ENCODE results near the gene C19orf47. TPM values are rescaled to one million over a fixed set of nuclear protein-coding genes. Genes with fewer than 3 reads are reported as not detected.

The C19orf47 gene
- total and polyA plus RNA-seq, 8 donors: 3.7 to 10.0 (median 5.7) TPM

DNA sequence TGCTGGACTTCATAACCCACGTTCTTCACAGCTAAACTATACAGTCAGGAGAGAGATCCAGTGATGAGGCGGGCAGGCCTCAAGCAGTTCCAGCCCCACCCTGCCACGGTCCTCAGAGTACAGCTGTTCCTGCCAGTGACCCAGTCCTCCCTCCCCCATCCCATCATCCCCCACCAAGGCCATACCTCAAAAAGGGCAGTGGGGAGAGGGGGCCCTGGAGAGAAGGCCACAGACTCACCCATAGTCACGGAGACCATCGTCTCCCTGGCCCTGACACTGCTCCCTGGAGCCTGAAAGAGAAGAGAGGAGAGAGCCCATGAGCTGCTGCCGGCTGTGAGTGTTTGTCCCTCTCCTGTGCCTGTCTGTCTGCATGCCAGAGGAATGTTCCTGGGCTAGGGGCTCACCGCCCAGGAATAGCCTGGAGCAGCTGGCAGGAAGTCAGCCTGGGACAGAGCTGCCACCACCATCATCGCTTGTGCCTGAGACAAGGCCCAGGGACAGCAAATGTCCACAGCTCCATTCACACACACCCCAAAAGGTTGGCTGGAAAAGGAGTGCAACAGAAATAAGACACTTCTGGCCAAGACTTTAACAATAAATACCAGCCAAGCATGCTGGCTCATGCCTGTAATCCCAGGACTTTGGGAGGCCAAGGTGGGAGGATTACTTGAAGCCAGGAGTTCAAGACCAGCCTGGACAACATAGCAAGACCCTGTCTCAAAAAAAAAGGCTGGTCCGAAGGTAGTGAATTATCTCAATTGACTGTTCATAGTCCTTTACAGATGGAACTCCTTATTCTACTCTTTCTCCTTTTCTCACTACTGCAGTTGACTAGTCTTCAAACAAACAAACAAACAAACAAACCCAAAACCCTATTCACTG, 6.4 kb downstream of the C19orf47 start:
- H3K4me1 ChIP-seq: peaks cover 0 to 1% (median 0%) of the 10 kb centered on the region in 3 donors
- no peak overlapping the region for H3K27ac ChIP-seq
- FAIRE-seq (no peak), DNase-seq (no peak), ATAC-seq (no peak)
- intact Hi-C loops (cut with DNase I): no loop called here
- no peaks in the 10 kb centered on the region for H3K27me3 ChIP-seq
- H3K4me3 ChIP-seq: no peak overlapping the region
- 79 to 83% methylated on average over 9 of the region's 9 CpGs for WGBS, 2 donors
- peaks cover 0 to 4% (median 0%) of the 10 kb centered on the region in 3 donors for H3K36me3 ChIP-seq
- no peaks in the 10 kb centered on the region for H3K9me3 ChIP-seq
- TF ChIP-seq, protein P1, sequence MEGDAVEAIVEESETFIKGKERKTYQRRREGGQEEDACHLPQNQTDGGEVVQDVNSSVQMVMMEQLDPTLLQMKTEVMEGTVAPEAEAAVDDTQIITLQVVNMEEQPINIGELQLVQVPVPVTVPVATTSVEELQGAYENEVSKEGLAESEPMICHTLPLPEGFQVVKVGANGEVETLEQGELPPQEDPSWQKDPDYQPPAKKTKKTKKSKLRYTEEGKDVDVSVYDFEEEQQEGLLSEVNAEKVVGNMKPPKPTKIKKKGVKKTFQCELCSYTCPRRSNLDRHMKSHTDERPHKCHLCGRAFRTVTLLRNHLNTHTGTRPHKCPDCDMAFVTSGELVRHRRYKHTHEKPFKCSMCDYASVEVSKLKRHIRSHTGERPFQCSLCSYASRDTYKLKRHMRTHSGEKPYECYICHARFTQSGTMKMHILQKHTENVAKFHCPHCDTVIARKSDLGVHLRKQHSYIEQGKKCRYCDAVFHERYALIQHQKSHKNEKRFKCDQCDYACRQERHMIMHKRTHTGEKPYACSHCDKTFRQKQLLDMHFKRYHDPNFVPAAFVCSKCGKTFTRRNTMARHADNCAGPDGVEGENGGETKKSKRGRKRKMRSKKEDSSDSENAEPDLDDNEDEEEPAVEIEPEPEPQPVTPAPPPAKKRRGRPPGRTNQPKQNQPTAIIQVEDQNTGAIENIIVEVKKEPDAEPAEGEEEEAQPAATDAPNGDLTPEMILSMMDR (IDR thresholded peaks at IDR 0.05): no peak

DNA sequence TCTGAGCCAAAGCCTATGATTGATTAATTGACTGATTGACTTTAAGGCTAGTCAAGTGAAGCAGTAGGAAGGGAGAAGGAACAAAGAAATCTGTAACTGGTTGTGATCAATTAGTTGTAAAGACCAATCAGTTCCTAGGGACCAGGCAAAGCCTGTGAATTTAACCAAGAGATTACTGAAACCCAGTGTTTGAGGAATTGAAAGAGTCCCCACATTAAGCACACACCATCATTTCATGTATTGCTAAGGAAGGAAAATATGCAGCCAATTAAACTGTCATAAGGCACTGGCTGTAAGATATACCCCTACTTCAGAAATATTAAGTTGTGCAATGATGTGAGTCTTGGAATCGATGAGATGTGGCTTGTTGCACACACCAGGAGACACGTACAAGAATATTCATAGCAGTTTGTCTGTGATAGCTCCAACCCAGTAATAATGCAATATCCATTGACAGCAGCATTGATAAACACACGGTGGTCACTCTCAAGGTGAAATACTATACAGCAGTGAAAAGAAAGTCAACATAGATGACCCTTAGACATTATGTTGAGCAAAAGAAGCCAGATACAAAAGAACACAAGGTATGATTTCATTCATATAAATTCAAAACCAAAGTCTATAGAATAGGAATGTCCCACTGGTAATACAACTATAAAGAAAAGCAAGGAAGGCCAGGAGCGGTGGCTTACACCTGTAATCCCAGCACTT, 9.0 kb downstream of the C19orf47 start:
- Histone ChIP-seq H3K27ac (no peak overlapping the region), H3K27me3 (no peaks in the 10 kb centered on the region), H3K4me3 (no peak overlapping the region), H3K36me3 (peaks cover 0 to 7% (median 0%) of the 10 kb centered on the region in 3 donors), H3K4me1 (no peaks in the 10 kb centered on the region), H3K9me3 (no peaks in the 10 kb centered on the region)
- intact Hi-C loops (cut with DNase I): no loop called here
- ATAC-seq (no peak), FAIRE-seq (no peak), DNase-seq (no peak)
- 91 to 99% methylated on average over 4 of the region's 4 CpGs for WGBS, 2 donors
- TF ChIP-seq, protein P1 (IDR thresholded peaks at IDR 0.05): no peak

DNA sequence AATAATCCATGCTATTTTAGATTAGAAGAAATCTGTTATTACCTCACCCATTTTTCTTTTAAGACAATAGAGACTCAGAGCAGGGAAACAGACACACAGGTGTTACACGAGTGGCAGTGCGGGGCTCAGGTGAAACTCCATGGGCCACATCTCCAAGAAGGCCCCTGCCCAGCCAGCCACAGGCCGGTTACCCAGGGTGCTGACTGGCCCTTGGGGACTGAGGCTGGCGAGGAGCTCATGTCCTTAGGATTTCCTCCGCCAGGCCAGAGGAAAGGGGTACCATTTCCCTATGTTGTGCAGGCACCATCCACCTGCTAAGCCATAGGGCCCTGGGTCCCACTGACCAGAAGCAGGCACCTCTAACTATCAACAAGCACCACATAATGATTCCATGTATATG, 10.6 kb downstream of the C19orf47 start:
- no peak overlapping the region for H3K27ac ChIP-seq
- H3K4me3 ChIP-seq: no peak overlapping the region
- TF ChIP-seq, protein P1 (IDR thresholded peaks at IDR 0.05): no peak
- ATAC-seq (no peak), FAIRE-seq (no peak), DNase-seq (no peak)
- no peaks in the 10 kb centered on the region for H3K27me3 ChIP-seq
- intact Hi-C loops (cut with DNase I): no loop called here
- H3K4me1 ChIP-seq: no peaks in the 10 kb centered on the region
- H3K36me3 ChIP-seq: peaks cover 0 to 17% (median 0%) of the 10 kb centered on the region in 3 donors
- WGBS, 2 donors: 92 to 95% methylated on average over 5 of the region's 5 CpGs
- no peaks in the 10 kb centered on the region for H3K9me3 ChIP-seq

DNA sequence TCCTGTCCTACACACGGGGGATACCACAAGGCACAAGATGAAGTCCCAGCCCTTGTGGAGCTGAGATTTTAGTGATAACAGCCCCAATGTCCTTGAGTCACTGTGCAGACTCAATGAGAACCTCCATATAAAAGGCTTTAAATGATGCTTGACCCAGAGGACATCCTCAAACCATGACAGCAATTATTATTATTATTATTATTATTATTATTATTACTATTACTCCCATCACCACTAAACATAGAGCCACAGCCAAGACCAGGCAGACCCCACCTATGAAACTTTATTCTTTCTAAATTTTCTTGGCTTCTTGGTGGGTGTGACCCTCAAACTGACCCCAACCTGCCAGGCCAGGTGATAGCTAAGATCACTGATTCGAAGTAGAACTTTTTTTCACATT, 11.1 kb downstream of the C19orf47 start:
- no peak for DNase-seq
- Histone ChIP-seq H3K27ac (no peak overlapping the region), H3K4me3 (no peak overlapping the region), H3K36me3 (peaks cover 0 to 22% (median 0%) of the 10 kb centered on the region in 3 donors), H3K9me3 (no peaks in the 10 kb centered on the region), H3K4me1 (no peaks in the 10 kb centered on the region), H3K27me3 (no peaks in the 10 kb centered on the region)
- no peak for ATAC-seq
- WGBS, 2 donors: 85% methylated on average over 2 of the region's 2 CpGs
- intact Hi-C loops (cut with DNase I): no loop called here
- TF ChIP-seq, protein P1 (IDR thresholded peaks at IDR 0.05): no peak
- FAIRE-seq: no peak

DNA sequence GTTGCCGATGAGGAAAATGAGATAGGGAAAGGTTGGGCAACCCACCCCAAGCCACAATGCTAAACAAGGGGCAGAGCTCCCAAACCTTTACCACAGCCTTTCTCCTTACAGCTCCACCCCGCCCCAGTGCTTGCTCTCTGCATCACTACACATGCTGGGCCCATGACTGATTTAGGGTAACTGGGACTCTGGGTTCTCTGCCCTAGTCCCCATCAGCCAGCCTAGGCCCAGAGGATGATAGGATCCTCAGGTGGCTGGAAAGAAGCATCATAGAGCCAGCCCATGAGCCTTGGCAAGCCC, 11.6 kb downstream of the C19orf47 start:
- Histone ChIP-seq H3K4me3 (no peak overlapping the region), H3K27ac (no peak overlapping the region), H3K9me3 (no peaks in the 10 kb centered on the region), H3K27me3 (no peaks in the 10 kb centered on the region), H3K4me1 (no peaks in the 10 kb centered on the region), H3K36me3 (peaks cover 0 to 27% (median 0%) of the 10 kb centered on the region in 3 donors)
- intact Hi-C loops (cut with DNase I): no loop called here
- TF ChIP-seq, protein P1 (IDR thresholded peaks at IDR 0.05): no peak
- no peak for DNase-seq
- no peak for FAIRE-seq
- no peak for ATAC-seq
- WGBS, 2 donors: 85 to 100% methylated on average over 2 of the region's 2 CpGs

All from pancreas (tissue), 10 donors.